Measurements from ENCODE around the gene IL19. TPM values are rescaled to one million over a fixed set of nuclear protein-coding genes. Genes with fewer than 3 reads are reported as not detected.

Gene IL19
- total RNA-seq, 2 experiments from 2014 or later, result 0.21 TPM; not detected in 1

DNA sequence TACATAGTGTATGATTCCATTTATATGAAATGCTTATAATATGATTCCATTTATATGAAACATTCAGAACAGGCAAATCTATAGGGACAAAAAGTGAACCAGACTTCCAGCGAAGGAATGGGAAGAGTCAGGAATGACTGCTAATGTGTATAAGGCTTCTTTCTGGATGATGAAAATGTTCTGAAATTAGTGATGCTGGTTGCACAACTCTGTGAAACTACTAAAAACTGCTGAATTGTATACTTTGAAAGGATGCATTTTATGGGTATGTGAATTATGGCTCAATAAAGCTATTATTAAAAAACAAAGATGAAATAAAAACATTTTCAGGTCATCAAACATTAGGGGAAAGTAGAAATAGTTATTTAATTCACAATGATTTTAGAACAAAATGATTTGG is 112.6 kb downstream of the IL19 start:
- DNase-seq, result no peak
- Mint-ChIP-seq H3K4me1 (ENCODE audit: low read depth) (peaks cover 17% of the 10 kb centered on the region), H3K36me3 (peaks cover 8% of the 10 kb centered on the region), H3K4me3 (no peak overlapping the region), H3K27ac (no peak overlapping the region), H3K9me3 (peaks cover 14% of the 10 kb centered on the region), H3K27me3 (peaks cover 4% of the 10 kb centered on the region)
- intact Hi-C loops (cut with micrococcal nuclease), result no loop called here
- POLR2A ChIA-PET, result interaction anchor here (0.6 to 1.5 kb wide), 3 partner anchors 26 to 432 kb away, joined by 3 read pairs; no protein-coding TSS in a partner anchor
- CTCF ChIA-PET, result interaction anchor here (1.0 to 2.7 kb wide), 9 partner anchors 11 to 143 kb away, joined by 3 to 17 read pairs (median 4); partner anchors contain the start of genes IL20 and IL24

DNA sequence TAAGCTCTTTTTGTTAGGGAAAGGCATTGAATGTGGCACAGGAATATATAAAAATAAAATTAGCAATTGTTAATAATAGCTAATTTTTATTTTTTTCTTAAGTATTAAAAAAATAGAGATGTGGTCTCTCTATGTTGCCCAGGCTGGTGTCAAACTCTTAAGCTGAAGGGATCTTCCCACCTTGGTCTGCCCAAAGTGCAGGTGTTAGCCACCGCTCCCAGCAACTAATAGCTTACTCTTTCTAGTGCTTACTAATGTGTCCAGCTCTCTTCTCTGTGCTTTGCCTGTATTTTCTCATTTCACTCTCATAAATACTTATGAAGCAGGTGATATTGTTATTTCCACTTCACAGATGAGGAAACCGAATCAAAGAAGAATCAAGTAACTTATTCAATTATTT is 113.3 kb downstream of the IL19 start:
- Mint-ChIP-seq H3K27ac (no peak overlapping the region), H3K4me3 (no peak overlapping the region), H3K9me3 (peaks cover 8% of the 10 kb centered on the region), H3K4me1 (ENCODE audit: low read depth) (peaks cover 19% of the 10 kb centered on the region), H3K36me3 (peaks cover 3% of the 10 kb centered on the region), H3K27me3 (peaks cover 4% of the 10 kb centered on the region)
- intact Hi-C loops (cut with micrococcal nuclease), result no loop called here
- ChIA-PET CTCF (interaction anchor here (0.6 to 2.7 kb wide), 11 partner anchors 10 to 251 kb away, joined by 3 to 17 read pairs (median 4); partner anchors contain the start of genes IL20 and IL24), POLR2A (interaction anchor here (0.6 to 1.5 kb wide), 4 partner anchors 25 to 433 kb away, joined by 3 read pairs; no protein-coding TSS in a partner anchor)
- no peak for DNase-seq

DNA sequence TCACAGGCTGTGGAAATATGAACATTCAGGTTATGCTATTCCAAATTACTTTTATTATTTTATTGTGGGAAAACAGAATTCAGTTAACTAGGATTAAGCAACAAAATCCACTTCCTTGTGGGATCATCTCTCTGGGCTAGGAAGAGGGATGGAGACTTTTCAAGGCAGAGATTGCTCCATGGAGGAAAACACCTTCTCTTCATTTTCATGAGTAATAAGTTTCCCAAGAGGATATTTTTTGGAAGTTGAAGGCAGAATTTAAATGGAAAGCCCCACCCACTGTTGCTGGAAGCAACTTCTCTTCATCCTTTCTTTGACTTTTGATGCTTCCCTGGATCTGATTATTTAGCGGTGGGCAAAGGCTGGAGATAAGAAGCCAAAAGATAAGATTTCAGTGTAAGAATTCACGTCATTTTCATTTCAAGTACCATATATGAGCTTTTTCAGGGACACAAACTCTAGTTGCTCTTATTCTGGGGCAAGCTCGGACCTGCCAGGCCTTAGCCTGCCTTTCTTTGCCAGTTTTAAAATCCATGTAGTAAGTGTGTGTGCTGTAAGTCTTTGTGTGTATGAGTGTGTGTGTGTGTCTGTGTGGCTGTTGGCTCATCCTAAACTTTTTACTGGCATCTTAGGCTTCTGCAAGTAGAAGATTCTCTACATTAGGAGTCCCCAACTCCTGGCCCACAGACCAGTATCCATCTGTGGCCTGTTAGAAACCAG is 114.9 kb downstream of the IL19 start:
- DNase-seq, result no peak
- intact Hi-C loops (cut with micrococcal nuclease), result no loop called here
- Mint-ChIP-seq H3K27me3 (peaks cover 4% of the 10 kb centered on the region), H3K27ac (no peak overlapping the region), H3K4me1 (ENCODE audit: low read depth) (peaks cover 24% of the 10 kb centered on the region), H3K9me3 (no peaks in the 10 kb centered on the region), H3K4me3 (no peak overlapping the region), H3K36me3 (no peaks in the 10 kb centered on the region)
- CTCF ChIA-PET, result interaction anchor here (0.8 to 2.7 kb wide), 4 partner anchors 20 to 27 kb away, joined by 3 to 17 read pairs (median 8); partner anchors contain the start of gene IL20
- POLR2A ChIA-PET, result no interaction called here

DNA sequence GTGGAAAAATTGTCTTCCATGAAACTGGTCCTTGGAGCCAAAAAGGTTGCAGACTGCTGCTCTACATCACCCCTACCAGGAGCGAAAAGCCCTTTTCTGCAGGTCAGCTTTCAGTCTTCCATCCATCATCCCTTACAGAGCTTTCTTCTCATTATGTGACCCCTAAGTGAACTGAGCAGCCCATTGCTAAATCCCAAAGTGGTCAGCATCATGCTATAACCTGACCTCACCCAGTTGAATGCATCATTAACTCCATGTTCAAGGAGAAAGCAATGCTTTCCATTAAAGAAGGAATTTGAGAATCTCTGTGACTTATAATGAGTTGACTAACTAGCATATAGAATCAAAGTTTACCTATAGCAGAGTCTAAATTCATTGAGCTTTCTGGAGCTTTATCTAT is 116.3 kb downstream of the IL19 start:
- Mint-ChIP-seq H3K4me1 (ENCODE audit: low read depth) (peaks cover 36% of the 10 kb centered on the region), H3K36me3 (no peaks in the 10 kb centered on the region), H3K9me3 (no peaks in the 10 kb centered on the region), H3K27me3 (peaks cover 6% of the 10 kb centered on the region), H3K4me3 (no peak overlapping the region), H3K27ac (no peak overlapping the region)
- ChIA-PET POLR2A (no interaction called here), CTCF (interaction anchor here (0.7 to 1.7 kb wide), 5 partner anchors 22 to 407 kb away, joined by 3 to 8 read pairs (median 3); partner anchors contain the start of gene IL20)
- no peak for DNase-seq
- intact Hi-C loops (cut with micrococcal nuclease), result no loop called here

DNA sequence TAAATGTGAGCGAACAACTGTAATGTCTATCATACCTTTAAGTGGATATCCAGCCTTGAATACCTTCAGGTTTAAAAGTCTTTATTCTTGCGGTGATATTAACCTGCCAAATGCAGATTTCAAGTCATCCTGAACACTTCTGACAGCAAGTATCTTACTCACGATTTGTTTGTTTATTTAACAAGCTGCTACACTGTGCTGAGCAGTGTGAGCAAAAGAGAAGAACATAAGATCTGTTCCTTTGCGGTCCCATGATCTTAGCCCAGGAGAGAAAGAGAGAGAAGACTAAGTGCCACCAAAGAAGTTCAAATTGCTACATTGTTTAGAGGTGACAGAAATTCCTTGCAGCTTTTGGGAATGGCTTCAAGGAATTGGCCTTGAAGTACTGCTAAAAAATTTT is 117.1 kb downstream of the IL19 start:
- no peak for DNase-seq
- H3K27me3 Mint-ChIP-seq, result peaks cover 6% of the 10 kb centered on the region
- H3K36me3 Mint-ChIP-seq, result no peaks in the 10 kb centered on the region
- H3K4me3 Mint-ChIP-seq, result no peak overlapping the region
- POLR2A ChIA-PET, result no interaction called here
- H3K4me1 Mint-ChIP-seq (ENCODE audit: low read depth), result peaks cover 34% of the 10 kb centered on the region
- CTCF ChIA-PET, result interaction anchor here (0.9 to 1.7 kb wide), 5 partner anchors 9 to 408 kb away, joined by 3 to 8 read pairs (median 3); no protein-coding TSS in a partner anchor
- no peaks in the 10 kb centered on the region for H3K9me3 Mint-ChIP-seq
- H3K27ac Mint-ChIP-seq, result no peak overlapping the region
- intact Hi-C loops (cut with micrococcal nuclease), result no loop called here

DNA sequence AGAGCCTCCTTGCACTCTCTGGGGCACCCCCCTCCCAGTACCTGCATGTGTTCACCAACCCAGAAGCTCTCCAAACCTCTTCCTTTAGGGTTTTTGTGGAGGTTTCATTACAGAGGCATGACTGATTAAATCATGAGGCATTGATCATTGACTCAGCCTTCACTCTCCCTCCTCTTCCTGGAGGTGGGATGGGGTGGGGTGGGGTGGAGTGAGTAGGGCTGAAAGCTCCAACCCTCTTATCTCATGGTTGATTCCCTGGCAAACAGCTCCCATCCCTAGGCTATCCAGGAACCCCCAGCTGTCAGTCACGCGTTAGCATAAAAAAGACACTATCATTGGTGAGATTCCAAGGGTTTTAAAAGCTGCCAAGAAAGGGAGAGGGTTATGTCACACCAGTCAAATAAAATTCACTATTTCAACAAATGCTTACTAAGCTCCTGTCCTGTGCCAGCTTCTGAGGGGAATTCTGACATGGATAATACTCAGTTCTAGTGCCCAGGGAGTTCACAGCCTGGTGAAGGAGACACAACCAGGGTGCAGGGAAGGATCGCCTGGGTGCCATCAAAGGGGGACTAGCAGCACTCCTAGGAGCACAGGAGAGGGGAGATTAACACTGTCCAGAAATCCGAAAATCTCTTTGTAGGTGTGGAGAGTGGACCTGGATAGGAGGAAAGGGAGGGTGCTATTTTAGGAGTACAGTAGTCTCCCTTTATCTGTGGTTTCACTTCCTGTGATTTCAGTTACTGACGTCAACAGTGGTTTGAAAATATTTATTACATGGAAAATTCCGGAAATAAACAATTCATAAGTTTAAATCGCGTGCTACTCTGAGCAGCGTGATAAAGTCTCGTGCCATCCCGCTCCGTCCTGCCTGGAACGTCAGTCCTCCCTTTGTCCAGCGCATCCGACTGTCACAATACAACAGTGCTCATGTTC is 119.8 kb downstream of the IL19 start:
- peak overlapping the region; percentile 69 for H3K27ac Mint-ChIP-seq
- ChIA-PET POLR2A (interaction anchor here (1.2 kb wide), 1 partner anchor 14 kb away, joined by 3 read pairs; no protein-coding TSS in a partner anchor), CTCF (interaction anchor here (0.6 to 1.1 kb wide), 4 partner anchors 19 to 283 kb away, joined by 3 to 6 read pairs (median 4); partner anchors contain the start of gene IL20)
- H3K36me3 Mint-ChIP-seq, result no peaks in the 10 kb centered on the region
- no peak overlapping the region for H3K4me3 Mint-ChIP-seq
- H3K4me1 Mint-ChIP-seq (ENCODE audit: low read depth), result peaks cover 50% of the 10 kb centered on the region
- H3K27me3 Mint-ChIP-seq, result peaks cover 6% of the 10 kb centered on the region
- H3K9me3 Mint-ChIP-seq, result no peaks in the 10 kb centered on the region
- DNase-seq, result peak; percentile 47
- intact Hi-C loops (cut with micrococcal nuclease), result loop anchor here (10.0 kb wide), 1 partner anchor 386 kb away; the partner anchor contains the start of gene RASSF5

DNA sequence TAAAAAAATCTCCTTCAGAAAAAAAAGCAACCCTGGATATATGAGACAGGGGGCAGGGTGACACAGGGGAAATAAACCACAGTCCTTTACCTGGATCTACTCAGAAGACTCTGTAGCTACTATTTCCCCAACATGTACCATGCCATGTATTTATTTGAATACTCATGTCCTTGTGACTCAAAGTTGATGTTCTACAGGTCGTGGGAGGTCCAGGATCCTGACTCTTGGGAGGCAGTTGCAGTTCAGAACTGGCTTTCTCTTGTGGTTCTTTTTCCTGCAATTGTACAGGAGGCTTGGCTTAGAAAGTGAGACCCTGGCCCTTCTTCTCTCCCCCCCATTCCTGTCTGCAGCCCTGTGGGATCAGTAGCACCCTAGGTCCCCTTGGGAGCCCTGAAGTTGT is 120.8 kb downstream of the IL19 start:
- no peak overlapping the region for H3K4me3 Mint-ChIP-seq
- no peaks in the 10 kb centered on the region for H3K9me3 Mint-ChIP-seq
- intact Hi-C loops (cut with micrococcal nuclease), result loop anchor here (10.0 kb wide), 1 partner anchor 387 kb away; the partner anchor contains the start of gene RASSF5
- DNase-seq, result no peak
- H3K27ac Mint-ChIP-seq, result no peak overlapping the region
- peaks cover 2% of the 10 kb centered on the region for H3K27me3 Mint-ChIP-seq
- H3K36me3 Mint-ChIP-seq, result no peaks in the 10 kb centered on the region
- POLR2A ChIA-PET, result no interaction called here
- H3K4me1 Mint-ChIP-seq (ENCODE audit: low read depth), result peaks cover 58% of the 10 kb centered on the region
- CTCF ChIA-PET, result no interaction called here

Other genes with a start within 250 kb of the IL19 start
- 10 to 100 TPM; 84.6 to 87.5 TPM for gene EIF2D, start 158.3 kb upstream of the IL19 start, total RNA-seq
- 10 to 100 TPM; 10.1 to 11.4 TPM for gene DYRK3, start 135.2 kb upstream of the IL19 start, total RNA-seq
- gene MAPKAPK2, start 85.9 kb upstream of the IL19 start, total RNA-seq, result 10 to 100 TPM; 96.9 to 97.4 TPM
- gene IL10, start 1.7 kb downstream of the IL19 start, total RNA-seq, result 10 to 100 TPM; 17.3 to 18.5 TPM
- gene IL20, start 94.8 kb downstream of the IL19 start, total RNA-seq, result not detected
- 10 to 100 TPM in 1 of 2 experiments, 1 to 10 TPM in 1; 9.8 to 10.0 TPM for gene IL24, start 126.7 kb downstream of the IL19 start, total RNA-seq
- gene FCMR, start 151.2 kb downstream of the IL19 start, total RNA-seq, result 10 to 100 TPM; 65.7 to 73.0 TPM
- gene PIGR, start 175.7 kb downstream of the IL19 start, total RNA-seq, result under 1 TPM; 0.10 TPM
- gene FCAMR, start 199.7 kb downstream of the IL19 start, total RNA-seq, result not detected